Prostate gland (tissue), 2 donors: ENCODE results near the gene TMBIM1. TPM values are rescaled to one million over a fixed set of nuclear protein-coding genes. Genes with fewer than 3 reads are reported as not detected.

Experiments used
- DNase-seq: peaks from one replicate; pipeline ENCODE4 v3.0.0-alpha.2; 2019; ENCODE audit warnings: low spot score
- H3K27ac ChIP-seq, 2 donors: fragments of 200-600 bp; sonication (generic); 2 replicates each; pipeline ENCODE4 v1.5.1; 2017 to 2019
- H3K27me3 ChIP-seq: fragments of 200-600 bp; sonication (generic); replicated peaks from 2 replicates; pipeline ENCODE4 v1.5.1; 2019; ENCODE audit not compliant: insufficient read depth
- H3K36me3 ChIP-seq, 2 donors: fragments of 200-600 bp; sonication (generic); 1 replicate in 1 of 2; 2 replicates in 1 of 2; pipeline versions ENCODE4 v1.5.1 to v1.8.1; 2017 to 2019
- H3K4me1 ChIP-seq: fragments of 200-600 bp; sonication (generic); replicated peaks from 2 replicates; pipeline ENCODE4 v1.5.1; 2019
- H3K4me3 ChIP-seq, 2 donors: fragments of 200-600 bp; sonication (generic); 2 replicates each; pipeline ENCODE4 v1.5.1; 2017 to 2019
- H3K9me3 ChIP-seq: fragments of 200-600 bp; sonication (generic); 2 replicates; pipeline ENCODE4 v1.5.1; 2017
- POLR2A ChIP-seq: fragments of 450-650 bp; IDR thresholded peaks from one replicate; pipeline ENCODE4 v1.6.1; 2016; ENCODE audit warnings: antibody characterized with exemption, mild to moderate bottlenecking
- POLR2AphosphoS5 ChIP-seq: sonication (generic); formaldehyde crosslinking; IDR thresholded peaks from one replicate; pipeline ENCODE4 v1.6.1; 2017; ENCODE audit warnings: antibody characterized with exemption
- WGBS: methylation state at CpG from one replicate; pipeline ENCODE4 v1.1.5; 2018; 5-methylcytosine and 5-hydroxymethylcytosine counted together
- intact Hi-C: fragments of 100-400 bp; cut with DNase I; formaldehyde crosslinking; loops from one replicate; pipeline ENCODE4 v1.14.2; 2022
- total RNA-seq, 2 donors: library from RNA; depleted of rRNA; stranded (reverse); fragments of >200 nt; gene quantifications; one replicate each; pipeline ENCODE4 v1.1.0, GENCODE V29; 2016
- TF ChIP-seq, protein P1 (sequence below), 4 experiments: fragments of 200-600 bp in 2 of 4; fragments of 450-650 bp in 2 of 4; sonication (generic) in 2 of 4; IDR thresholded peaks; 1 replicate in 3 of 4; 2 replicates in 1 of 4; pipeline ENCODE4 v1.5.1; 2016 to 2019; ENCODE audit warnings: antibody characterized with exemption in 4 of 4, mild to moderate bottlenecking in 2 of 4, moderate library complexity in 2 of 4

TMBIM1 gene
- total RNA-seq, 2 donors from 2014 or later = 139 to 193 TPM

- intact Hi-C loops = no loop called here
- Histone ChIP-seq H3K9me3 (no peaks in the 10 kb centered on the region), H3K36me3 (peaks cover 21 to 36% of the 10 kb centered on the region in 2 donors), H3K27me3 (no peaks in the 10 kb centered on the region), H3K4me3 (no peak overlapping the region), H3K27ac (no peak overlapping the region), H3K4me1 (no peaks in the 10 kb centered on the region)
- 66% methylated on average over 7 of the region's 7 CpGs for WGBS
- DNase-seq = no peak
- TF ChIP-seq, protein P1, sequence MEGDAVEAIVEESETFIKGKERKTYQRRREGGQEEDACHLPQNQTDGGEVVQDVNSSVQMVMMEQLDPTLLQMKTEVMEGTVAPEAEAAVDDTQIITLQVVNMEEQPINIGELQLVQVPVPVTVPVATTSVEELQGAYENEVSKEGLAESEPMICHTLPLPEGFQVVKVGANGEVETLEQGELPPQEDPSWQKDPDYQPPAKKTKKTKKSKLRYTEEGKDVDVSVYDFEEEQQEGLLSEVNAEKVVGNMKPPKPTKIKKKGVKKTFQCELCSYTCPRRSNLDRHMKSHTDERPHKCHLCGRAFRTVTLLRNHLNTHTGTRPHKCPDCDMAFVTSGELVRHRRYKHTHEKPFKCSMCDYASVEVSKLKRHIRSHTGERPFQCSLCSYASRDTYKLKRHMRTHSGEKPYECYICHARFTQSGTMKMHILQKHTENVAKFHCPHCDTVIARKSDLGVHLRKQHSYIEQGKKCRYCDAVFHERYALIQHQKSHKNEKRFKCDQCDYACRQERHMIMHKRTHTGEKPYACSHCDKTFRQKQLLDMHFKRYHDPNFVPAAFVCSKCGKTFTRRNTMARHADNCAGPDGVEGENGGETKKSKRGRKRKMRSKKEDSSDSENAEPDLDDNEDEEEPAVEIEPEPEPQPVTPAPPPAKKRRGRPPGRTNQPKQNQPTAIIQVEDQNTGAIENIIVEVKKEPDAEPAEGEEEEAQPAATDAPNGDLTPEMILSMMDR (IDR thresholded peaks at IDR 0.05) = no peak
- TF ChIP-seq POLR2A = no peak
- TF ChIP-seq POLR2AphosphoS5 = no peak
Measured at GRCh38 chr2:218252509-218253231, 39.6 kb downstream of the TMBIM1 start.

GRCh38 chr2:218249691-218250090 lies 42.6 kb downstream of the TMBIM1 start:
- H3K4me1 ChIP-seq = no peaks in the 10 kb centered on the region
- no peak overlapping the region for H3K4me3 ChIP-seq
- WGBS = 97% methylated on average over 13 of the region's 13 CpGs
- intact Hi-C loops = no loop called here
- DNase-seq = no peak
- H3K36me3 ChIP-seq = peaks cover 24 to 46% of the 10 kb centered on the region in 2 donors
- H3K27me3 ChIP-seq = no peaks in the 10 kb centered on the region
- TF ChIP-seq, protein P1 (IDR thresholded peaks at IDR 0.05) = no peak
- no peak for TF ChIP-seq POLR2A
- no peak for TF ChIP-seq POLR2AphosphoS5
- no peak overlapping the region for H3K27ac ChIP-seq
- no peaks in the 10 kb centered on the region for H3K9me3 ChIP-seq

GRCh38 chr2:218245214-218245613 lies 47.1 kb downstream of the TMBIM1 start:
- H3K36me3 ChIP-seq = peaks cover 21 to 23% of the 10 kb centered on the region in 2 donors
- TF ChIP-seq POLR2AphosphoS5 = no peak
- no peak for TF ChIP-seq POLR2A
- TF ChIP-seq, protein P1 (IDR thresholded peaks at IDR 0.05) = no peak
- H3K4me1 ChIP-seq = no peaks in the 10 kb centered on the region
- DNase-seq = no peak
- intact Hi-C loops = no loop called here
- 69% methylated on average over 5 of the region's 5 CpGs for WGBS
- H3K27ac ChIP-seq = no peak overlapping the region
- H3K4me3 ChIP-seq = no peak overlapping the region
- H3K27me3 ChIP-seq = no peaks in the 10 kb centered on the region
- no peaks in the 10 kb centered on the region for H3K9me3 ChIP-seq

DNA sequence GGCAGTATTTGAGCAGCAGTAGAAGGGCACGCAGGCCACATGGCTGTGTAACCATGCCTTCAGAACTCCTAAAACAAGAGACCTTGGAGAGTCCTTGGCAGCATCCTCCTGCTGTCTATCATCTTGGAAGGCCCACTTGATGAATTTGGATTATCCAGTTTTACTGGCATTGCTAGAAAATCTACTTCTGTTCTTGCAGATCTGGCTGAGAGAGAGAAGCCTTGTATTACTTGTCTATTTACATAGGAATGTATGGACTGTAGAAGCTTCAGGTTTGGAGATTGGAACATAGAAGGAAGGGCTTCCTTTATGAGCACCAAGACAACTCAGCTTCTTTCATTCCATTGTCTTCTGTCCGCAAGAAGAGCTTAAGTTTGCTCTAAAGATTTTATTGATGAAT lies 47.6 kb downstream of the TMBIM1 start:
- H3K36me3 ChIP-seq = peaks cover 16 to 23% of the 10 kb centered on the region in 2 donors

More for the DNA sequence above, 47.6 kb downstream of the TMBIM1 start:
- H3K4me1 ChIP-seq = no peaks in the 10 kb centered on the region
- intact Hi-C loops = no loop called here
- H3K27me3 ChIP-seq = no peaks in the 10 kb centered on the region
- H3K27ac ChIP-seq = no peak overlapping the region
- no peak overlapping the region for H3K4me3 ChIP-seq
- no peaks in the 10 kb centered on the region for H3K9me3 ChIP-seq
- DNase-seq = no peak
- TF ChIP-seq POLR2A (no peak), POLR2AphosphoS5 (peak; percentile 23)
- TF ChIP-seq, protein P1 (IDR thresholded peaks at IDR 0.05) = no peak
- WGBS = 72% methylated on average over 2 of the region's 2 CpGs
